ENCODE data around the gene GABRP. TPM values are rescaled to one million over a fixed set of nuclear protein-coding genes. Genes with fewer than 3 reads are reported as not detected.
A peak's percentile ranks its signal among the peaks of the same experiment; 100 is the strongest.

Gene GABRP
- polyA plus RNA-seq, 1 donor from 2014 or later: not detected

GRCh38 chr5:170769246-170769645, 14.3 kb upstream of the GABRP start:
- H3K9me2 ChIP-seq (ENCODE audit: insufficient read depth, low read length): no peaks in the 10 kb centered on the region
- peak overlapping the region; percentile 50 for H3K27ac ChIP-seq (ENCODE audit: low read length)
- H4K20me1 ChIP-seq (ENCODE audit: insufficient read depth): no peaks in the 10 kb centered on the region
- no peak overlapping the region for H3K9ac ChIP-seq (ENCODE audit: low read length)
- TF ChIP-seq EZH2 (IDR thresholded peaks at IDR 0.05; ENCODE audit: borderline replicate concordance, insufficient read depth, low read length, poor library complexity, severe bottlenecking) (no peak), REST (IDR thresholded peaks at IDR 0.05; ENCODE audit: borderline replicate concordance) (peak; percentile 79)
- no peaks in the 10 kb centered on the region for H3K36me3 ChIP-seq (ENCODE audit: insufficient read depth, low read length)
- no peaks in the 10 kb centered on the region for H3K79me2 ChIP-seq (replicated peaks; ENCODE audit: insufficient read depth, low read length)
- H3F3A ChIP-seq (ENCODE audit: insufficient read depth, low read length, poor library complexity, severe bottlenecking): no peaks in the 10 kb centered on the region
- H3K4me3 ChIP-seq (ENCODE audit: low read length): peak overlapping the region; percentile 13
- H3K9me3 ChIP-seq (ENCODE audit: low read length): no peaks in the 10 kb centered on the region
- no peak overlapping the region for H3K4me2 ChIP-seq (ENCODE audit: low read length)
- no peaks in the 10 kb centered on the region for H3K27me3 ChIP-seq (ENCODE audit: insufficient read depth, low read depth, low read length)
- H2AFZ ChIP-seq (ENCODE audit: low read depth, low read length): no peak overlapping the region

GRCh38 chr5:170769898-170770416, 13.6 kb upstream of the GABRP start:
- no peaks in the 10 kb centered on the region for H3K79me2 ChIP-seq (replicated peaks; ENCODE audit: insufficient read depth, low read length)
- no peaks in the 10 kb centered on the region for H3K27me3 ChIP-seq (ENCODE audit: insufficient read depth, low read depth, low read length)
- no peak overlapping the region for H3K4me2 ChIP-seq (ENCODE audit: low read length)
- H3F3A ChIP-seq (ENCODE audit: insufficient read depth, low read length, poor library complexity, severe bottlenecking): no peaks in the 10 kb centered on the region
- H3K36me3 ChIP-seq (ENCODE audit: insufficient read depth, low read length): no peaks in the 10 kb centered on the region
- H3K4me3 ChIP-seq (ENCODE audit: low read length): no peak overlapping the region
- H3K9me2 ChIP-seq (ENCODE audit: insufficient read depth, low read length): no peaks in the 10 kb centered on the region
- no peak overlapping the region for H2AFZ ChIP-seq (ENCODE audit: low read depth, low read length)
- no peaks in the 10 kb centered on the region for H4K20me1 ChIP-seq (ENCODE audit: insufficient read depth)
- no peak overlapping the region for H3K27ac ChIP-seq (ENCODE audit: low read length)
- TF ChIP-seq POLR2AphosphoS5 (IDR thresholded peaks at IDR 0.05): no peak
- no peak for TF ChIP-seq SMC3 (conservative IDR thresholded peaks at IDR 0.05; ENCODE audit: poor library complexity)
- no peak for TF ChIP-seq RAD21 (conservative IDR thresholded peaks at IDR 0.05)
- no peak for TF ChIP-seq TAF1 (IDR thresholded peaks at IDR 0.05; ENCODE audit: low read depth)
- TF ChIP-seq MXI1 (conservative IDR thresholded peaks at IDR 0.05; ENCODE audit: poor library complexity, severe bottlenecking): no peak
- no peak overlapping the region for H3K9ac ChIP-seq (ENCODE audit: low read length)
- H3K9me3 ChIP-seq (ENCODE audit: low read length): no peaks in the 10 kb centered on the region

GRCh38 chr5:170771496-170771895, 12.0 kb upstream of the GABRP start:
- Histone ChIP-seq H3K79me2 (replicated peaks; ENCODE audit: insufficient read depth, low read length) (no peaks in the 10 kb centered on the region), H3F3A (ENCODE audit: insufficient read depth, low read length, poor library complexity, severe bottlenecking) (no peaks in the 10 kb centered on the region), H4K20me1 (ENCODE audit: insufficient read depth) (no peaks in the 10 kb centered on the region), H3K27ac (ENCODE audit: low read length) (no peak overlapping the region), H3K4me3 (ENCODE audit: low read length) (no peak overlapping the region), H3K4me2 (ENCODE audit: low read length) (no peak overlapping the region), H3K9ac (ENCODE audit: low read length) (no peak overlapping the region), H3K9me3 (ENCODE audit: low read length) (no peaks in the 10 kb centered on the region), H3K27me3 (ENCODE audit: insufficient read depth, low read depth, low read length) (no peaks in the 10 kb centered on the region), H3K36me3 (ENCODE audit: insufficient read depth, low read length) (no peaks in the 10 kb centered on the region), H3K9me2 (ENCODE audit: insufficient read depth, low read length) (no peaks in the 10 kb centered on the region), H2AFZ (ENCODE audit: low read depth, low read length) (no peak overlapping the region)
- TF ChIP-seq SMC3 (conservative IDR thresholded peaks at IDR 0.05; ENCODE audit: poor library complexity) (no peak), TAF1 (IDR thresholded peaks at IDR 0.05; ENCODE audit: low read depth) (no peak), RAD21 (conservative IDR thresholded peaks at IDR 0.05) (no peak), MXI1 (conservative IDR thresholded peaks at IDR 0.05; ENCODE audit: poor library complexity, severe bottlenecking) (no peak), REST (IDR thresholded peaks at IDR 0.05; ENCODE audit: borderline replicate concordance) (no peak), EP300 (conservative IDR thresholded peaks at IDR 0.05; ENCODE audit: poor library complexity, severe bottlenecking) (no peak), EZH2 (IDR thresholded peaks at IDR 0.05; ENCODE audit: borderline replicate concordance, insufficient read depth, low read length, poor library complexity, severe bottlenecking) (no peak), CTCF (IDR thresholded peaks at IDR 0.05; ENCODE audit: poor library complexity, severe bottlenecking) (no peak), POLR2AphosphoS5 (IDR thresholded peaks at IDR 0.05) (no peak)

Data from neural cell (in vitro differentiated cells).